NOMO-1 treated with DMSO at 0.1 percent for 48 hours (cell line): ENCODE data around the gene C10orf90.
"Not testable (repeated sequence)": the region's sequence is repeated elsewhere in the genome, so short reads cannot be mapped to it uniquely, and the experiment has no call there.

Source experiments
- DNase-seq: peaks from one replicate; lab custom pipeline; 2025; ENCODE audit not compliant: unreplicated experiment; lab: John Stamatoyannopoulos, UW

The C10orf90 gene

GRCh38 chr10:126397640-126398382 is 272.7 kb downstream of the C10orf90 start:
- no peak for DNase-seq

- DNase-seq = no peak
Observed at GRCh38 chr10:126397156-126397555, 273.3 kb downstream of the C10orf90 start.

- no peak for DNase-seq
Observed at GRCh38 chr10:126394948-126395347, 275.5 kb downstream of the C10orf90 start.

GRCh38 chr10:126393076-126393475 is 277.4 kb downstream of the C10orf90 start:
- DNase-seq = no peak

- no peak for DNase-seq
Observed at GRCh38 chr10:126392469-126392868, 278.0 kb downstream of the C10orf90 start.

GRCh38 chr10:126392068-126392467 is 278.4 kb downstream of the C10orf90 start:
- DNase-seq = no peak

GRCh38 chr10:126391192-126391885 is 279.2 kb downstream of the C10orf90 start:
- no peak for DNase-seq

- no peak for DNase-seq
Observed at GRCh38 chr10:126390324-126390723, 280.2 kb downstream of the C10orf90 start.

- DNase-seq = no peak
Observed at GRCh38 chr10:126387931-126388911, 282.3 kb downstream of the C10orf90 start, which contains the start of gene ADAM12. Gene ADAM12 (minus strand): TSS chr10:126388477. CDS start chr10:126388145, 332 bp downstream.

GRCh38 chr10:126387041-126387921 is 283.2 kb downstream of the C10orf90 start:
- no peak for DNase-seq

- DNase-seq = no peak
Observed at GRCh38 chr10:126384269-126384873, 286.1 kb downstream of the C10orf90 start.

- no peak for DNase-seq
Observed at GRCh38 chr10:126380352-126381076, 290.0 kb downstream of the C10orf90 start.

- not testable (repeated sequence) for DNase-seq
Observed at GRCh38 chr10:126379166-126379565, 291.3 kb downstream of the C10orf90 start.

- no peak for DNase-seq
Observed at GRCh38 chr10:126376956-126377355, 293.5 kb downstream of the C10orf90 start.

GRCh38 chr10:126375926-126376554 is 294.5 kb downstream of the C10orf90 start:
- DNase-seq = no peak

- no peak for DNase-seq
Observed at GRCh38 chr10:126375299-126375698, 295.2 kb downstream of the C10orf90 start.
